Endodermal cell (in vitro differentiated cells): ENCODE results near the gene RPTOR. TPM values are rescaled to one million over a fixed set of nuclear protein-coding genes. Genes with fewer than 3 reads are reported as not detected.

Source experiments
- DNase-seq: peaks from one replicate; pipeline ENCODE4 v3.0.0-alpha.2; 2017
- H3K27ac ChIP-seq: 2 replicates; pipeline ENCODE4 v1.5.1; 2013; ENCODE audit warnings: mild to moderate bottlenecking, low read depth, low read length, moderate library complexity
- H3K27me3 ChIP-seq: 2 replicates; pipeline ENCODE4 v1.6.1; 2013; ENCODE audit warnings: mild to moderate bottlenecking, low read length, moderate library complexity; ENCODE audit not compliant: insufficient read depth, control insufficient read depth, poor library complexity, severe bottlenecking
- H3K36me3 ChIP-seq: 2 replicates; pipeline ENCODE4 v1.7.0; 2013; ENCODE audit warnings: mild to moderate bottlenecking, low read length, moderate library complexity; ENCODE audit not compliant: control insufficient read depth, insufficient read depth
- H3K4me1 ChIP-seq: one replicate; pipeline ENCODE4 v1.7.0; 2013; ENCODE audit warnings: low read length; ENCODE audit not compliant: control insufficient read depth, insufficient read depth
- H3K4me3 ChIP-seq: 2 replicates; pipeline ENCODE4 v1.5.1; 2013; ENCODE audit warnings: mild to moderate bottlenecking, low read length, moderate library complexity
- H3K9ac ChIP-seq: 2 replicates; pipeline ENCODE4 v1.6.1; 2013; ENCODE audit warnings: mild to moderate bottlenecking, low read length, moderate library complexity; ENCODE audit not compliant: poor library complexity, severe bottlenecking; ENCODE audit errors: extremely low read depth
- H3K9me3 ChIP-seq: 2 replicates; pipeline ENCODE4 v1.6.1; 2013; ENCODE audit warnings: mild to moderate bottlenecking, low read length, moderate library complexity; ENCODE audit not compliant: control insufficient read depth
- H3K27ac Mint-ChIP-seq: 2 replicates; pipeline ENCODE4 v1.8.0; 2020; ENCODE audit warnings: mixed read lengths
- H3K27me3 Mint-ChIP-seq: 2 replicates; pipeline ENCODE4 v1.8.0; 2021; ENCODE audit warnings: mild to moderate bottlenecking, mixed read lengths; ENCODE audit not compliant: insufficient read depth
- H3K36me3 Mint-ChIP-seq: 2 replicates; pipeline ENCODE4 v1.8.0; 2020; ENCODE audit warnings: low read depth, mixed read lengths
- H3K4me1 Mint-ChIP-seq: 2 replicates; pipeline ENCODE4 v1.8.0; 2020; ENCODE audit warnings: mixed read lengths
- H3K4me3 Mint-ChIP-seq: 2 replicates; pipeline ENCODE4 v1.8.0; 2020; ENCODE audit warnings: mild to moderate bottlenecking, moderate library complexity, mixed read lengths
- H3K9me3 Mint-ChIP-seq: 2 replicates; pipeline ENCODE4 v1.8.0; 2020; ENCODE audit warnings: mild to moderate bottlenecking, mixed read lengths
- WGBS, 2 experiments: methylation state at CpG; one replicate each; pipeline versions ENCODE4 v1.1.5 to v1.1.7; 2013; ENCODE audit warnings: missing lambda C conversion rate in 2 of 2, mixed read lengths in 1 of 2; ENCODE audit not compliant: insufficient coverage in 1 of 2, insufficient read length in 1 of 2; 5-methylcytosine and 5-hydroxymethylcytosine counted together
- total RNA-seq, 2 donors: library from RNA; stranded (reverse); fragmentation: NEBNext Ultra II Directional in 1 of 2; extraction: Animal tissue kit (Norgen Biotek cat#: 25700) in 1 of 2; gene quantifications; 2 replicates in 1 of 2; 3 replicates in 1 of 2; pipeline ENCODE4 v1.2.1, GENCODE V29; 2021
- TF ChIP-seq, protein P1 (sequence below): fragments of 200-600 bp; sonication (generic); conservative IDR thresholded peaks from 2 replicates; pipeline ENCODE4 v1.5.0; 2021; ENCODE audit warnings: antibody characterized with exemption, mild to moderate bottlenecking

RPTOR gene
- total RNA-seq, 2 donors from 2014 or later = 45.1 to 53.4 TPM

DNA sequence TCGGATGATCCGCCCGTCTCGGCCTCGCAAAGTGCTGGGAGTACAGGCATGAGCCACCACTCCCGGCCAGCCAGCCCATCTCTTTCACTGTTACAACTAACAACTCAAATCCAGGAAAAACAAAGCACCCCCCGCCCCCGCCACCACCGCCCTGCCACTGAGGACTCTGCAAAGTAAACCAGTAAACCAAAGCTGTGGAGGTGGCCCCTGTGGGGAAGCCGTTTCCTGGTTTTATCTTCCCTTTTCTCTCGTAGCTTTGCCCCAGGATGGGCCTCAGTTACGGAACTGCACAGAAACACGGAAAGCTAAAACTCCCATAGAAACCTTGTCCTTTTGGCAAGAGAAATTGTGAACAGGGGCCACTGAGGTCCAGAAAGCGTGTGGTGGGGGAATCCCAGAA is 464.5 kb downstream of the RPTOR start:
- H3K9me3 ChIP-seq = peaks cover 29% of the 10 kb centered on the region
- Mint-ChIP-seq H3K27ac (no peak overlapping the region), H3K4me1 (peaks cover 9% of the 10 kb centered on the region), H3K4me3 (no peak overlapping the region), H3K9me3 (peaks cover 36% of the 10 kb centered on the region), H3K27me3 (peaks cover 45% of the 10 kb centered on the region), H3K36me3 (peaks cover 2% of the 10 kb centered on the region)
- TF ChIP-seq, protein P1, sequence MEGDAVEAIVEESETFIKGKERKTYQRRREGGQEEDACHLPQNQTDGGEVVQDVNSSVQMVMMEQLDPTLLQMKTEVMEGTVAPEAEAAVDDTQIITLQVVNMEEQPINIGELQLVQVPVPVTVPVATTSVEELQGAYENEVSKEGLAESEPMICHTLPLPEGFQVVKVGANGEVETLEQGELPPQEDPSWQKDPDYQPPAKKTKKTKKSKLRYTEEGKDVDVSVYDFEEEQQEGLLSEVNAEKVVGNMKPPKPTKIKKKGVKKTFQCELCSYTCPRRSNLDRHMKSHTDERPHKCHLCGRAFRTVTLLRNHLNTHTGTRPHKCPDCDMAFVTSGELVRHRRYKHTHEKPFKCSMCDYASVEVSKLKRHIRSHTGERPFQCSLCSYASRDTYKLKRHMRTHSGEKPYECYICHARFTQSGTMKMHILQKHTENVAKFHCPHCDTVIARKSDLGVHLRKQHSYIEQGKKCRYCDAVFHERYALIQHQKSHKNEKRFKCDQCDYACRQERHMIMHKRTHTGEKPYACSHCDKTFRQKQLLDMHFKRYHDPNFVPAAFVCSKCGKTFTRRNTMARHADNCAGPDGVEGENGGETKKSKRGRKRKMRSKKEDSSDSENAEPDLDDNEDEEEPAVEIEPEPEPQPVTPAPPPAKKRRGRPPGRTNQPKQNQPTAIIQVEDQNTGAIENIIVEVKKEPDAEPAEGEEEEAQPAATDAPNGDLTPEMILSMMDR = no peak
- no peaks in the 10 kb centered on the region for H3K4me1 ChIP-seq
- DNase-seq = no peak
- H3K36me3 ChIP-seq = no peaks in the 10 kb centered on the region
- H3K4me3 ChIP-seq = no peak overlapping the region
- 87 to 91% methylated on average over 10 to 14 of the region's 14 CpGs for WGBS, 2 experiments
- no peak overlapping the region for H3K9ac ChIP-seq
- H3K27ac ChIP-seq = no peak overlapping the region
- H3K27me3 ChIP-seq = peaks cover 40% of the 10 kb centered on the region

DNA sequence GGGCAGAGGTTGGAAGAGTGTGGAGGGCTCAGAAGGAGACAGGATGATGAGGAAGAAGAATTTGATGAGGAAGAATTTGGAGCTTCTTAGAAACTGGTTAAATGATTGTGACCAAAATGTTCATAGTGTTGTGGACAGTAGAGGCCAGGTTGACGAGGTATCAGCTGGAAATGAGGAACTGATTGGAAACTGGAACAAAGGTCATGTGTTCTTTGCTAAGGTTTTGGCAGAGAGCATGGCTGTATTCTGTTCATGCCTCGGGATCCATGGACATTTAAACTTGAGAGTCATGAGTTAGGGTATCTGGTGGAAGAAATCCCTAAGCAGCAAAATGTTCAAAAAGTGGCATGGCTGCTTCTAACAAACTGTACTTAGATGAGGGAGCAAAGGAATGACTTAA is 466.3 kb downstream of the RPTOR start:
- Histone ChIP-seq H3K4me3 (no peak overlapping the region), H3K9me3 (peaks cover 29% of the 10 kb centered on the region), H3K27ac (no peak overlapping the region), H3K36me3 (no peaks in the 10 kb centered on the region), H3K27me3 (peaks cover 22% of the 10 kb centered on the region), H3K9ac (no peak overlapping the region), H3K4me1 (no peaks in the 10 kb centered on the region)
- Mint-ChIP-seq H3K9me3 (peaks cover 36% of the 10 kb centered on the region), H3K36me3 (peaks cover 2% of the 10 kb centered on the region), H3K27ac (no peak overlapping the region), H3K4me3 (no peak overlapping the region), H3K4me1 (peaks cover 6% of the 10 kb centered on the region), H3K27me3 (peaks cover 29% of the 10 kb centered on the region)
- 95 to 100% methylated on average over 2 of the region's 2 CpGs for WGBS, 2 experiments
- DNase-seq = no peak
- TF ChIP-seq, protein P1 = no peak

- H3K27me3 ChIP-seq = peaks cover 13% of the 10 kb centered on the region
- Mint-ChIP-seq H3K9me3 (peaks cover 43% of the 10 kb centered on the region), H3K27ac (no peak overlapping the region), H3K27me3 (peaks cover 20% of the 10 kb centered on the region), H3K4me1 (peaks cover 6% of the 10 kb centered on the region), H3K36me3 (peaks cover 2% of the 10 kb centered on the region), H3K4me3 (no peak overlapping the region)
- 71 to 91% methylated on average over 1 to 3 of the region's 3 CpGs for WGBS, 2 experiments
- H3K4me1 ChIP-seq = no peaks in the 10 kb centered on the region
- no peak for DNase-seq
- no peak overlapping the region for H3K4me3 ChIP-seq
- H3K36me3 ChIP-seq = no peaks in the 10 kb centered on the region
- H3K27ac ChIP-seq = no peak overlapping the region
- no peak overlapping the region for H3K9ac ChIP-seq
- TF ChIP-seq, protein P1 = no peak
- H3K9me3 ChIP-seq = peaks cover 37% of the 10 kb centered on the region
These were observed 467.3 kb downstream of the RPTOR start for GRCh38 chr17:81011951-81012350.
